GM23338 (cell line): ENCODE results near the gene RAPGEF5. TPM values are rescaled to one million over a fixed set of nuclear protein-coding genes. Genes with fewer than 3 reads are reported as not detected.

Experiments used
- ATAC-seq: fragments of 200-7000 bp; cut with Tn5 transposase; 3 replicates; pipeline ENCODE4 v1.9.1; 2020
- DNase-seq: peaks from one replicate; pipeline ENCODE4 v3.0.0-alpha.2; 2015; ENCODE audit warnings: low spot score
- H2AFZ ChIP-seq: fragments of 200-600 bp; sonication (generic); 2 replicates; pipeline ENCODE4 v1.8.0; 2016; ENCODE audit warnings: antibody characterized with exemption, mild to moderate bottlenecking, moderate library complexity
- H3F3A ChIP-seq: fragments of 200-600 bp; sonication (generic); replicated peaks from 2 replicates; pipeline ENCODE4 v1.8.0; 2017; ENCODE audit warnings: antibody characterized with exemption, mixed run types, low read depth
- H3K27ac ChIP-seq: fragments of 200-600 bp; sonication (generic); 2 replicates; pipeline ENCODE4 v1.6.1; 2016; ENCODE audit warnings: low read depth
- H3K27me3 ChIP-seq: fragments of 200-600 bp; sonication (generic); 2 replicates; pipeline ENCODE4 v1.8.0; 2016; ENCODE audit warnings: mild to moderate bottlenecking, mixed run types, moderate library complexity; ENCODE audit not compliant: insufficient read depth
- H3K36me3 ChIP-seq: fragments of 200-600 bp; sonication (generic); 2 replicates; pipeline ENCODE4 v1.8.0; 2016; ENCODE audit warnings: mild to moderate bottlenecking; ENCODE audit not compliant: insufficient read depth
- H3K4me1 ChIP-seq: fragments of 200-600 bp; sonication (generic); 2 replicates; pipeline ENCODE4 v1.8.0; 2016; ENCODE audit warnings: mild to moderate bottlenecking, moderate library complexity; ENCODE audit not compliant: insufficient read depth
- H3K4me2 ChIP-seq: fragments of 200-600 bp; sonication (generic); 2 replicates; pipeline ENCODE4 v1.7.1; 2017; ENCODE audit warnings: mixed run types
- H3K4me3 ChIP-seq: fragments of 200-600 bp; sonication (generic); 2 replicates; pipeline ENCODE4 v1.6.1; 2016; ENCODE audit warnings: mixed run types
- H3K79me2 ChIP-seq: fragments of 200-600 bp; sonication (generic); replicated peaks from 2 replicates; pipeline ENCODE4 v1.8.0; 2017; ENCODE audit warnings: mild to moderate bottlenecking; ENCODE audit not compliant: insufficient read depth
- H3K9me2 ChIP-seq: fragments of 200-600 bp; sonication (generic); 2 replicates; pipeline ENCODE4 v1.8.0; 2017; ENCODE audit not compliant: insufficient read depth
- H4K20me1 ChIP-seq: fragments of 200-600 bp; sonication (generic); replicated peaks from 2 replicates; pipeline ENCODE4 v1.8.0; 2017; ENCODE audit warnings: mild to moderate bottlenecking; ENCODE audit not compliant: insufficient read depth
- H3K27ac Mint-ChIP-seq: 2 replicates; pipeline ENCODE4 v1.8.0; 2020; ENCODE audit warnings: inconsistent platforms, mild to moderate bottlenecking, moderate library complexity, mixed read lengths
- H3K27me3 Mint-ChIP-seq: 3 replicates; pipeline ENCODE4 v1.8.0; 2022; ENCODE audit warnings: low read depth, mild to moderate bottlenecking, moderate library complexity, mixed read lengths, inconsistent platforms; ENCODE audit not compliant: insufficient read depth, poor library complexity
- H3K36me3 Mint-ChIP-seq: 3 replicates; pipeline ENCODE4 v1.8.0; 2021; ENCODE audit warnings: low read depth, mild to moderate bottlenecking, inconsistent platforms, moderate library complexity, mixed read lengths
- H3K4me1 Mint-ChIP-seq: 3 replicates; pipeline ENCODE4 v1.8.0; 2020; ENCODE audit warnings: mild to moderate bottlenecking, inconsistent platforms, mixed read lengths
- H3K4me3 Mint-ChIP-seq: 3 replicates; pipeline ENCODE4 v1.8.0; 2021; ENCODE audit warnings: moderate library complexity, mild to moderate bottlenecking, inconsistent platforms, mixed read lengths
- H3K9me3 Mint-ChIP-seq: 3 replicates; pipeline ENCODE4 v1.8.0; 2020; ENCODE audit warnings: moderate library complexity, mild to moderate bottlenecking, inconsistent platforms, mixed read lengths
- EZH2 ChIP-seq: fragments of 200-600 bp; sonication (generic); IDR thresholded peaks from one replicate; pipeline ENCODE4 v1.8.0; 2017; ENCODE audit warnings: antibody characterized with exemption, mild to moderate bottlenecking, low read depth; ENCODE audit not compliant: unreplicated experiment
- EZH2phosphoT487 ChIP-seq: fragments of 200-600 bp; sonication (generic); IDR thresholded peaks from one replicate; pipeline ENCODE4 v1.8.1; 2018; ENCODE audit warnings: antibody characterized with exemption; ENCODE audit not compliant: unreplicated experiment
- NANOG ChIP-seq: IDR thresholded peaks from 2 replicates; pipeline ENCODE4 v1.6.1; 2016; ENCODE audit warnings: antibody characterized with exemption, borderline replicate concordance
- STAT1 ChIP-seq: IDR thresholded peaks from one replicate; pipeline ENCODE4 v1.6.1; 2016; ENCODE audit warnings: antibody characterized with exemption; ENCODE audit not compliant: unreplicated experiment
- ZNF114 ChIP-seq: fragments of 250-450 bp; sonication (Bioruptor Pico); IDR thresholded peaks from 2 replicates; pipeline ENCODE4 v1.5.0; 2020; ENCODE audit warnings: mild to moderate bottlenecking, moderate library complexity
- ZNF331 ChIP-seq: fragments of 250-450 bp; sonication (Bioruptor Pico); IDR thresholded peaks from 2 replicates; pipeline ENCODE4 v1.5.0; 2020; ENCODE audit warnings: low read depth, mild to moderate bottlenecking, moderate library complexity
- polyA plus RNA-seq: library from polyadenylated mRNA; unstranded; fragments of >200 nt; fragmentation: Nextera tagmentation; extraction: Ambion mirVana; gene quantifications from 2 replicates; pipeline ENCODE4 v1.2.1, GENCODE V29; 2016
- total RNA-seq: library from RNA; depleted of rRNA; stranded (reverse); fragments of >200 nt; shearing (Covaris generic); gene quantifications from 2 replicates; pipeline ENCODE4 v1.2.3, GENCODE V29; 2014
- TF ChIP-seq, protein P1 (sequence below): fragments of 250-450 bp; sonication (Bioruptor Pico); IDR thresholded peaks from 2 replicates; pipeline ENCODE4 v1.5.0; 2020; ENCODE audit warnings: mild to moderate bottlenecking, moderate library complexity

RAPGEF5 gene
- total and polyA plus RNA-seq, 2 experiments from 2014 or later: 6.3 to 13.1 TPM

DNA sequence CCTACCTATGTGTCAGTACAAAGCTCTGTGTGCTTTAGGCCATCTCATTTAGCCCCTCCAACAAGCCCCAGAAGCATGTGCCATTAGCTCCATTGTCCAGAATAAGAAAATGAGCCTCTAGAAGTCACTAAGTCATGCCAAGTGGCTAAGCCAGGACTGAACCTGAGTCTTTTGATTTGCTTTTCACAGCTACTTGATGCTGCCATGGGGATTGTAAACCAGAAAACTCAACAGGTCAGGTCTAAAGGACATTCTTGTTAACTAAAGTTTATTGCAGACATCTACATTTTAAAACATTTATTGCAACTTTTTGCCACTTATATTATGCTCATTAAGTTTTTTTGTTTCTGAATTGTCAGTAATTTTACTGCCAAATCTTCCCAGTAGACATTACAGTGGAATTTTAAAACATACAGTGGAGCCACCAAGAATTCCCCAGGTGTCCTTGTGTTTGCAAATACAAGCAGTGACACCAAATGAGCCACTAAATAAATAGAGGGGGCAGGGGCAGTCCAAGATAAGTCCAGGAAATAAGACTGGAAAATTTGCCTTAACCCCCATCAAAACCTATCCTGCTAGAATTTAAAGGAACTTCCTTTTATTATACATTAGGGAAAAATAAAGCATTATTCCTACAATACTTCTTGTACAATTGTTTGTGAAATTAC, 115.9 kb downstream of the RAPGEF5 start (continued):
- TF ChIP-seq ZNF331 (CRISPR knock-in tag): no peak
- TF ChIP-seq, protein P1, sequence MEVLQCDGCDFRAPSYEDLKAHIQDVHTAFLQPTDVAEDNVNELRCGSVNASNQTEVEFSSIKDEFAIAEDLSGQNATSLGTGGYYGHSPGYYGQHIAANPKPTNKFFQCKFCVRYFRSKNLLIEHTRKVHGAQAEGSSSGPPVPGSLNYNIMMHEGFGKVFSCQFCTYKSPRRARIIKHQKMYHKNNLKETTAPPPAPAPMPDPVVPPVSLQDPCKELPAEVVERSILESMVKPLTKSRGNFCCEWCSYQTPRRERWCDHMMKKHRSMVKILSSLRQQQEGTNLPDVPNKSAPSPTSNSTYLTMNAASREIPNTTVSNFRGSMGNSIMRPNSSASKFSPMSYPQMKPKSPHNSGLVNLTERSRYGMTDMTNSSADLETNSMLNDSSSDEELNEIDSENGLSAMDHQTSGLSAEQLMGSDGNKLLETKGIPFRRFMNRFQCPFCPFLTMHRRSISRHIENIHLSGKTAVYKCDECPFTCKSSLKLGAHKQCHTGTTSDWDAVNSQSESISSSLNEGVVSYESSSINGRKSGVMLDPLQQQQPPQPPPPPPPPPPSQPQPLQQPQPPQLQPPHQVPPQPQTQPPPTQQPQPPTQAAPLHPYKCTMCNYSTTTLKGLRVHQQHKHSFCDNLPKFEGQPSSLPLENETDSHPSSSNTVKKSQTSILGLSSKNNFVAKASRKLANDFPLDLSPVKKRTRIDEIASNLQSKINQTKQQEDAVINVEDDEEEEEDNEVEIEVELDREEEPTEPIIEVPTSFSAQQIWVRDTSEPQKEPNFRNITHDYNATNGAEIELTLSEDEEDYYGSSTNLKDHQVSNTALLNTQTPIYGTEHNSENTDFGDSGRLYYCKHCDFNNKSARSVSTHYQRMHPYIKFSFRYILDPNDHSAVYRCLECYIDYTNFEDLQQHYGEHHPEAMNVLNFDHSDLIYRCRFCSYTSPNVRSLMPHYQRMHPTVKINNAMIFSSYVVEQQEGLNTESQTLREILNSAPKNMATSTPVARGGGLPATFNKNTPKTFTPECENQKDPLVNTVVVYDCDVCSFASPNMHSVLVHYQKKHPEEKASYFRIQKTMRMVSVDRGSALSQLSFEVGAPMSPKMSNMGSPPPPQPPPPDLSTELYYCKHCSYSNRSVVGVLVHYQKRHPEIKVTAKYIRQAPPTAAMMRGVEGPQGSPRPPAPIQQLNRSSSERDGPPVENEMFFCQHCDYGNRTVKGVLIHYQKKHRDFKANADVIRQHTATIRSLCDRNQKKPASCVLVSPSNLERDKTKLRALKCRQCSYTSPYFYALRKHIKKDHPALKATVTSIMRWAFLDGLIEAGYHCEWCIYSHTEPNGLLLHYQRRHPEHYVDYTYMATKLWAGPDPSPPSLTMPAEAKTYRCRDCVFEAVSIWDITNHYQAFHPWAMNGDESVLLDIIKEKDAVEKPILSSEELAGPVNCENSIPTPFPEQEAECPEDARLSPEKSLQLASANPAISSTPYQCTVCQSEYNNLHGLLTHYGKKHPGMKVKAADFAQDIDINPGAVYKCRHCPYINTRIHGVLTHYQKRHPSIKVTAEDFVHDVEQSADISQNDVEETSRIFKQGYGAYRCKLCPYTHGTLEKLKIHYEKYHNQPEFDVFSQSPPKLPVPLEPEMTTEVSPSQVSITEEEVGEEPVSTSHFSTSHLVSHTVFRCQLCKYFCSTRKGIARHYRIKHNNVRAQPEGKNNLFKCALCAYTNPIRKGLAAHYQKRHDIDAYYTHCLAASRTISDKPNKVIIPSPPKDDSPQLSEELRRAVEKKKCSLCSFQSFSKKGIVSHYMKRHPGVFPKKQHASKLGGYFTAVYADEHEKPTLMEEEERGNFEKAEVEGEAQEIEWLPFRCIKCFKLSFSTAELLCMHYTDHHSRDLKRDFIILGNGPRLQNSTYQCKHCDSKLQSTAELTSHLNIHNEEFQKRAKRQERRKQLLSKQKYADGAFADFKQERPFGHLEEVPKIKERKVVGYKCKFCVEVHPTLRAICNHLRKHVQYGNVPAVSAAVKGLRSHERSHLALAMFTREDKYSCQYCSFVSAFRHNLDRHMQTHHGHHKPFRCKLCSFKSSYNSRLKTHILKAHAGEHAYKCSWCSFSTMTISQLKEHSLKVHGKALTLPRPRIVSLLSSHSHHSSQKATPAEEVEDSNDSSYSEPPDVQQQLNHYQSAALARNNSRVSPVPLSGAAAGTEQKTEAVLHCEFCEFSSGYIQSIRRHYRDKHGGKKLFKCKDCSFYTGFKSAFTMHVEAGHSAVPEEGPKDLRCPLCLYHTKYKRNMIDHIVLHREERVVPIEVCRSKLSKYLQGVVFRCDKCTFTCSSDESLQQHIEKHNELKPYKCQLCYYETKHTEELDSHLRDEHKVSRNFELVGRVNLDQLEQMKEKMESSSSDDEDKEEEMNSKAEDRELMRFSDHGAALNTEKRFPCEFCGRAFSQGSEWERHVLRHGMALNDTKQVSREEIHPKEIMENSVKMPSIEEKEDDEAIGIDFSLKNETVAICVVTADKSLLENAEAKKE (CRISPR knock-in tag): no peak

DNA sequence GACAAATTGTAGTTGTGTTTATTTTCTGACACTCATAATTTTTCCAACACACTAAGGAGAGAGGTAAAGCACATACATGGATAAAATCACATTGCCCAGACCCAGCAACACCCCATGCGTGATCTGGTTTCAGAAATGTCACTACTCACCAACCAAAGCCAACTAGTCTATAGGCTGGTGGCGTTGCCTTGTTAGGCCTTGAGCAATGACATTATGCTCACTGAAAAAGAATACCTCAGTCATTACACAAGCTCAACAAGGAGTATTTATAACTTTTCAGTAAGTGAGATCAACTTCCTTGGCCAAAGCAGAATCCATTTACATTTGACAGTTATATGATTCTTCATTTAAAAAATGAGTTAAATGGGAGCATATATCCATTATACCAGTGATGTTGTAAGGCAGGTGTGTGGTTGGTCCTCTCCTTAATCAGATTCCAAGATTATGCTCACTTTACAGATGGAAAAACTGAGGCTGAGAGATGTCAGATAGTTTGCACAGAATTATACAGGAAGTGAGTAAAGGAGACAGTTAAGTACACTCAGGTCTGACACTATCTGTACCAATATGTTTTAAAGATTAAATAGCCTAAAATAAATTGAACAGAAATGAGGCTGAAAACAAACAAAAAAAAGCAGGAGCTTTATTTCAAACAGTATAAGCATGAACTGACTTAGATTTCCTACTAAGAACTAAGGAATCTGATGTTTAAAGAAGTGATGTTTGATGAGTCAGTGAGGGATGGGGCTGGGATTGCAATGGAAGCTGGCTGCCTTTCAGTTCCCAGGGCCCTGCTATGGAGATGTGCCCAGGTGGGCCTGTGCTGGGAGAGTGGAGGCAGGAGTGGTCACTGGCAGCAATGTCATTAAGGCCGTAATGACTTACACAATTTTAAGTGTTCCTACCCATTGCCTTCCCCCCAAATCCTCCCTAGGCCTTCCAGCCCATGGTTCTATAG, 118.3 kb downstream of the RAPGEF5 start:
- DNase-seq (no peak), ATAC-seq (no peak)
- H3K9me2 ChIP-seq: no peaks in the 10 kb centered on the region
- Mint-ChIP-seq H3K27me3 (no peaks in the 10 kb centered on the region), H3K4me1 (peaks cover 18% of the 10 kb centered on the region), H3K9me3 (no peaks in the 10 kb centered on the region), H3K4me3 (no peak overlapping the region), H3K36me3 (no peaks in the 10 kb centered on the region), H3K27ac (no peak overlapping the region)
- no peak overlapping the region for H3K27ac ChIP-seq
- no peak overlapping the region for H3K4me2 ChIP-seq
- H4K20me1 ChIP-seq: no peaks in the 10 kb centered on the region
- no peaks in the 10 kb centered on the region for H3K27me3 ChIP-seq
- TF ChIP-seq EZH2phosphoT487 (no peak), STAT1 (no peak), NANOG (no peak), ZNF114 (CRISPR knock-in tag) (no peak), EZH2 (no peak)
- TF ChIP-seq, protein P1 (CRISPR knock-in tag): no peak
- no peaks in the 10 kb centered on the region for H3K79me2 ChIP-seq
- H3K36me3 ChIP-seq: no peaks in the 10 kb centered on the region
- no peak overlapping the region for H2AFZ ChIP-seq
- no peaks in the 10 kb centered on the region; the same call in 1 of the 2 replicates for H3K4me1 ChIP-seq
- no peak overlapping the region for H3K4me3 ChIP-seq
- H3F3A ChIP-seq: no peaks in the 10 kb centered on the region
